Gastrocnemius medialis (tissue), 4 donors: ENCODE data around the gene RNF121.

Source experiments
- CTCF ChIP-seq, 5 experiments: fragments of 450-650 bp in 3 of 5; fragments of 200-600 bp in 2 of 5; sonication (generic) in 2 of 5; IDR thresholded peaks in 4 of 5; conservative IDR thresholded peaks in 1 of 5; 1 replicate in 4 of 5; 2 replicates in 1 of 5; pipeline ENCODE4 v1.5.1; 2016 to 2019; ENCODE audit warnings: antibody characterized with exemption in 5 of 5, mild to moderate bottlenecking in 3 of 5, moderate library complexity in 3 of 5
- POLR2A ChIP-seq, 2 donors: fragments of 450-650 bp; IDR thresholded peaks; one replicate each; pipeline ENCODE4 v1.6.1; 2017; ENCODE audit warnings: antibody characterized with exemption in 2 of 2, mild to moderate bottlenecking in 2 of 2, moderate library complexity in 2 of 2

- TF ChIP-seq POLR2A (IDR thresholded peaks at IDR 0.05) (no peak), CTCF (IDR thresholded peaks at IDR 0.05 in 4 of 5, conservative IDR thresholded peaks at IDR 0.05 in 1 of 5) (no peak)
Measured at GRCh38 chr11:71987521-71987920, 58.7 kb downstream of the RNF121 start.
